ENCODE results near the gene LAMTOR1. TPM values are rescaled to one million over a fixed set of nuclear protein-coding genes. Genes with fewer than 3 reads are reported as not detected.
A peak's percentile ranks its signal among the peaks of the same experiment; 100 is the strongest.
"Not testable (repeated sequence)": the region's sequence is repeated elsewhere in the genome, so short reads cannot be mapped to it uniquely, and the experiment has no call there.

LAMTOR1 gene
- total RNA-seq: 10 to 100 TPM; 50.7 to 52.2 TPM

DNA sequence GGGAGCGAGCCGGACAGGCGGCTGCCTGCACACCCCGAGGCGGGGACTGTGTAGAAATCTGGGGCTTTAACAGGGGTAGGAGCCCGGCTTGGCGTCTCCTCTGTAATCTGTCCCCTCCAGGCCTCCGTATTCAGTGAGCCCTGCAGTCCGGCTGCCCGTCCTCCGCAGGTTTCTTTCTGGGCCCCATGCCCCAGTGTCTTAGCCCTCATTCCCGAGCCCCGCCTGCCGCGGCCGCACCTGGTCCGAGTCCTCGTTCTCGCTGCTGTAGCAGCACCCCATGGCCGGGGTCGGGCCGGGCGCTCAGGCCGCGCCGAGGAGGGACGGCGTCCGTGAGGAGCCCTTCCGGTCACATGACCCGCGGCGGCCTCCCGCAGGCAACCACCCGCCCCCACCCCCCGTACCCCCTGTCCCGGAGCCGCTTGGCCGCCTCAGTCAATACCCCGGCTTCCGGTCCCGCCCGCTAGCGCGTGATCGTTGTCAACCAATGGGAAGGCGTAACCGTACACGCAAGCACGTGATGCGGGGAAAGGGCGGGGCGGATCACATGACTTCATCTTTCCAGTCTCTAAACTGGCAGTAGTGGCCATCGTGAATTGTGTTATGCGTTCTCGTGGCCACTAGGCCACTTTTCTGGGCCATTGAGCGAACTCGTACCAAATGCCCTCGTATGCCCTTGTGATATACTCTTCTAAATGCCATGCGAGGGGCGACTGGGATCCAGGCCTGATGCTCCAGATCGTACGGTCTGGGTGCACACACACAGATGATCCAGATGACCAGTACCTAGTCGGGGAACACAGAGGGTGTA is at the start of gene LAMTOR1:
TSS of gene LAMTOR1 (minus strand) at position 352 of the 808 bp plus-strand sequence. CDS start at position 279, 73 bp downstream.
- ChIA-PET POLR2A (interaction anchor here (0.7 kb wide), 1 partner anchor 175 kb away, joined by 3 read pairs; the partner anchor contains the start of gene XNDC1N), CTCF (interaction anchor here (2.7 to 3.7 kb wide), 2 partner anchors 12 to 77 kb away, joined by 10 to 27 read pairs; no protein-coding TSS in a partner anchor)
- H3K27ac Mint-ChIP-seq: peak within 1 kb of the TSS; percentile 95
- H3K36me3 Mint-ChIP-seq (ENCODE audit: low read depth): peaks cover 12% of the 10 kb centered on the region
- H3K4me1 Mint-ChIP-seq: peaks cover 38% of the 10 kb centered on the region
- intact Hi-C loops (cut with DNase I, micrococcal nuclease): loop anchor here (1.0 to 2.0 kb wide), 9 partner anchors 9 to 331 kb away; partner anchors contain the start of genes ANAPC15 (in 2 of the 2), LRRC51 (in 2 of the 2), NUMA1 (in 2 of the 2) and XNDC1N (in 2 of the 2)
- H3K4me3 Mint-ChIP-seq: peak within 1 kb of the TSS; percentile 97
- no peaks in the 10 kb centered on the region for H3K9me3 Mint-ChIP-seq (ENCODE audit: low read depth)
- peak; percentile 99 for DNase-seq
- H3K27me3 Mint-ChIP-seq: no peaks in the 10 kb centered on the region
- ATAC-seq: peak; percentile 98

DNA sequence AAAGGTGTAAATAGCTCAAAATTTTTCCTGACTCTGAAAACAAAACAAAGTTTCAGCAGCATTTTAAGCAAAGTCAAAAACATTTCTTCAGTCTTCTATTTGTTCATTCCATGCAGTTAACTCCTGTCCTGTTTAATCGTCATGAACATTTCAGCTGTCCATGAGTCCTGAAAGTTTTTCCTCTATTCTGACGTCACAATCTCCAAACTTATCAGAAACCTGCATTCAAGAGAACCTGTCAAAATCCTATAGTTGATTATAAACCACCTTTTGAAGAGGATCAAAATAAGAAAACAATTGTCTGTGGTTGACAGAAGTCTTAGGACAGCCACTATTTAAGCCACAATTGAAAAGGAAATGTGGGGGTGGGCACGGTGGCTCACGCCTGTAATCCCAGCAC is 47.8 kb upstream of the LAMTOR1 start:
- H3K4me3 Mint-ChIP-seq: no peak overlapping the region
- intact Hi-C loops (cut with DNase I, micrococcal nuclease): no loop called here
- no peak overlapping the region for H3K27ac Mint-ChIP-seq
- H3K27me3 Mint-ChIP-seq: peaks cover 4% of the 10 kb centered on the region
- CTCF ChIA-PET: interaction anchor here (0.7 kb wide), 1 partner anchor 125 kb away, joined by 3 read pairs; no protein-coding TSS in a partner anchor
- H3K36me3 Mint-ChIP-seq (ENCODE audit: low read depth): no peaks in the 10 kb centered on the region
- no peak for DNase-seq
- POLR2A ChIA-PET: no interaction called here
- H3K9me3 Mint-ChIP-seq (ENCODE audit: low read depth): no peaks in the 10 kb centered on the region
- no peak for ATAC-seq
- no peaks in the 10 kb centered on the region for H3K4me1 Mint-ChIP-seq

GRCh38 chr11:72146625-72147024 is 43.5 kb upstream of the LAMTOR1 start:
- no peaks in the 10 kb centered on the region for H3K36me3 Mint-ChIP-seq (ENCODE audit: low read depth)
- no peak overlapping the region for H3K27ac Mint-ChIP-seq
- no peak for DNase-seq
- H3K4me3 Mint-ChIP-seq: no peak overlapping the region
- H3K9me3 Mint-ChIP-seq (ENCODE audit: low read depth): no peaks in the 10 kb centered on the region
- intact Hi-C loops (cut with DNase I, micrococcal nuclease): no loop called here
- peaks cover 2% of the 10 kb centered on the region for H3K4me1 Mint-ChIP-seq
- POLR2A ChIA-PET: no interaction called here
- peaks cover 10% of the 10 kb centered on the region for H3K27me3 Mint-ChIP-seq
- ATAC-seq: no peak
- CTCF ChIA-PET: interaction anchor here (0.6 to 1.5 kb wide), 4 partner anchors 10 to 122 kb away, joined by 3 to 4 read pairs (median 3); no protein-coding TSS in a partner anchor

- POLR2A ChIA-PET: interaction anchor here (1.1 kb wide), 1 partner anchor 32 kb away, joined by 3 read pairs; the partner anchor contains the start of gene ANAPC15
- no peaks in the 10 kb centered on the region for H3K36me3 Mint-ChIP-seq (ENCODE audit: low read depth)
- H3K27me3 Mint-ChIP-seq: peaks cover 11% of the 10 kb centered on the region
- intact Hi-C loops (cut with DNase I, micrococcal nuclease): loop anchor here (1.0 to 5.0 kb wide), 5 partner anchors 50 to 168 kb away; partner anchors contain the start of gene INPPL1 (in 1 of the 2)
- no peak for DNase-seq
- no peak overlapping the region for H3K4me3 Mint-ChIP-seq
- no peak for ATAC-seq
- CTCF ChIA-PET: interaction anchor here (0.6 to 3.2 kb wide), 31 partner anchors 8 to 286 kb away, joined by 3 to 40 read pairs (median 5); partner anchors contain the start of gene TOMT
- no peak overlapping the region for H3K27ac Mint-ChIP-seq
- no peaks in the 10 kb centered on the region for H3K9me3 Mint-ChIP-seq (ENCODE audit: low read depth)
- H3K4me1 Mint-ChIP-seq: peaks cover 11% of the 10 kb centered on the region
Observed at GRCh38 chr11:72144807-72145565, 41.9 kb upstream of the LAMTOR1 start.

- ChIA-PET POLR2A (interaction anchor here (0.5 kb wide), 1 partner anchor 1185 kb away, joined by 3 read pairs; no protein-coding TSS in a partner anchor), CTCF (interaction anchor here (1.3 to 3.2 kb wide), 5 partner anchors 13 to 96 kb away, joined by 5 to 19 read pairs (median 12); no protein-coding TSS in a partner anchor)
- H3K36me3 Mint-ChIP-seq (ENCODE audit: low read depth); H3K9me3 Mint-ChIP-seq (ENCODE audit: low read depth); H3K4me3 Mint-ChIP-seq; H3K27ac Mint-ChIP-seq; ATAC-seq; DNase-seq: not testable (repeated sequence)
- H3K4me1 Mint-ChIP-seq: peaks cover 14% of the 10 kb centered on the region
- peaks cover 14% of the 10 kb centered on the region for H3K27me3 Mint-ChIP-seq
- intact Hi-C loops (cut with DNase I, micrococcal nuclease): loop anchor here (5.0 kb wide), 2 partner anchors 80 to 165 kb away; partner anchors contain the start of gene INPPL1 (in 1 of the 2)
Observed at GRCh38 chr11:72142543-72142942, 39.4 kb upstream of the LAMTOR1 start.

GRCh38 chr11:72142086-72142485 is 39.0 kb upstream of the LAMTOR1 start:
- H3K9me3 Mint-ChIP-seq (ENCODE audit: low read depth); H3K27ac Mint-ChIP-seq; POLR2A ChIA-PET; ATAC-seq; DNase-seq; H3K4me3 Mint-ChIP-seq; H3K36me3 Mint-ChIP-seq (ENCODE audit: low read depth): not testable (repeated sequence)
- peaks cover 14% of the 10 kb centered on the region for H3K27me3 Mint-ChIP-seq
- CTCF ChIA-PET: interaction anchor here (1.0 kb wide), 1 partner anchor 165 kb away, joined by 4 read pairs; no protein-coding TSS in a partner anchor
- intact Hi-C loops (cut with DNase I, micrococcal nuclease): loop anchor here (5.0 kb wide), 2 partner anchors 80 to 165 kb away; partner anchors contain the start of gene INPPL1 (in 1 of the 2)
- H3K4me1 Mint-ChIP-seq: peaks cover 14% of the 10 kb centered on the region

- Mint-ChIP-seq H3K4me1 (peaks cover 16% of the 10 kb centered on the region), H3K36me3 (ENCODE audit: low read depth) (no peaks in the 10 kb centered on the region), H3K27me3 (peaks cover 14% of the 10 kb centered on the region), H3K9me3 (ENCODE audit: low read depth) (no peaks in the 10 kb centered on the region), H3K27ac (no peak overlapping the region), H3K4me3 (no peak overlapping the region)
- CTCF ChIA-PET: interaction anchor here (0.6 to 1.4 kb wide), 5 partner anchors 56 to 1097 kb away, joined by 3 to 6 read pairs (median 4); no protein-coding TSS in a partner anchor
- ATAC-seq (peak; percentile 87), DNase-seq (peak; percentile 62)
- intact Hi-C loops (cut with DNase I, micrococcal nuclease): loop anchor here (2.0 to 5.0 kb wide), 4 partner anchors 28 to 164 kb away; partner anchors contain the start of genes ANAPC15 (in 1 of the 2), INPPL1 (in 1 of the 2) and LAMTOR1 (in 1 of the 2)
- POLR2A ChIA-PET: no interaction called here
Observed at GRCh38 chr11:72141066-72141465, 38.0 kb upstream of the LAMTOR1 start.

DNA sequence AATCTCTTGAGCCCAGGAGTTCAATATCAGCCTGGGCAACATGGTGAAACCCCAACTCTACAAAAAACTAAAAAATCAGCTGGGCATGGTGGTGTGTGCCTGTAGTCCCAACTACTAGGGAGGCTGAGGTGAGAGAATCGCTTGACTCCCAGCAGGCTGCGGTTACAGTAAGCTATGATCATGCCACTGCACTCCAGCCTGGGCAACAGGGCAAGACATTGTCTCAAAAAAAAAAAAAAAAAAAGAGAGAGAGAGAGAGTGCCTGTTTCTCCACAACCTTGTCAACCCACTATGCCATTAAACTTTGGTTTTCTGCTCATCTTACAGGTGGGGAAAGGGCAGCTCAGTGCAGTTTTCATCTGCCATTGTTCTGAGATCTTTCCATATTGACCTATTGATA is 37.6 kb upstream of the LAMTOR1 start:
- peak; percentile 21 for ATAC-seq
- intact Hi-C loops (cut with DNase I, micrococcal nuclease): loop anchor here (2.0 to 5.0 kb wide), 4 partner anchors 28 to 163 kb away; partner anchors contain the start of genes ANAPC15 (in 1 of the 2), INPPL1 (in 1 of the 2) and LAMTOR1 (in 1 of the 2)
- ChIA-PET CTCF (interaction anchor here (0.6 to 1.4 kb wide), 4 partner anchors 56 to 1097 kb away, joined by 3 to 6 read pairs (median 4); no protein-coding TSS in a partner anchor), POLR2A (no interaction called here)
- no peak overlapping the region for H3K4me3 Mint-ChIP-seq
- peaks cover 14% of the 10 kb centered on the region for H3K27me3 Mint-ChIP-seq
- H3K27ac Mint-ChIP-seq: no peak overlapping the region
- no peaks in the 10 kb centered on the region for H3K9me3 Mint-ChIP-seq (ENCODE audit: low read depth)
- peaks cover 16% of the 10 kb centered on the region for H3K4me1 Mint-ChIP-seq
- H3K36me3 Mint-ChIP-seq (ENCODE audit: low read depth): no peaks in the 10 kb centered on the region
- DNase-seq: no peak

GRCh38 chr11:72139500-72139899 is 36.4 kb upstream of the LAMTOR1 start:
- POLR2A ChIA-PET: no interaction called here
- Mint-ChIP-seq H3K27me3 (peaks cover 14% of the 10 kb centered on the region), H3K4me3 (no peak overlapping the region), H3K27ac (no peak overlapping the region), H3K4me1 (peaks cover 16% of the 10 kb centered on the region), H3K36me3 (ENCODE audit: low read depth) (no peaks in the 10 kb centered on the region), H3K9me3 (ENCODE audit: low read depth) (no peaks in the 10 kb centered on the region)
- CTCF ChIA-PET: interaction anchor here (1.0 kb wide), 1 partner anchor 151 kb away, joined by 3 read pairs; no protein-coding TSS in a partner anchor
- ATAC-seq: no peak
- no peak for DNase-seq
- intact Hi-C loops (cut with DNase I, micrococcal nuclease): no loop called here

DNA sequence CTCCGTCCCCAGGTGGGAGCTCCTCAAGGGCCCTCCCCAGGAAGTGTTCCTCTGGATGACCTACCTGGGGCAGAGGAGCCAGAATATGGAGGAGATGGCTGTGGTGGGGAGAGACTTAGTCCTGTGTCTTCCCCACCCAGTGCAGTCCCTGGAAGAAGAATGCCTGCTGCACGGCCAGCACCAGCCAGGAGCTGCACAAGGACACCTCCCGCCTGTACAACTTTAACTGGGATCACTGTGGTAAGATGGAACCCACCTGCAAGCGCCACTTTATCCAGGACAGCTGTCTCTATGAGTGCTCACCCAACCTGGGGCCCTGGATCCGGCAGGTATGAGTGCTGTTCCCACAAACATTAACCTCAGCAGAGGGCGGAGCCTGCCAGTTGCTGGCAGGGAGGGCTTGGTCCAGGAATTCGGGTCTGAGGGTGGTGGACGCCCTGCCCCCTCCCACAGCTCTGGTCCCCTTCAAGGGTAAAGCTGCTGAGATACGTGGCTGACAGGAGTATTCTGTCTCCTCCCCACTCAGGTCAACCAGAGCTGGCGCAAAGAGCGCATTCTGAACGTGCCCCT is 35.8 kb upstream of the LAMTOR1 start:
- intact Hi-C loops (cut with DNase I, micrococcal nuclease): no loop called here
- Mint-ChIP-seq H3K4me3 (no peak overlapping the region), H3K27ac (no peak overlapping the region), H3K9me3 (ENCODE audit: low read depth) (no peaks in the 10 kb centered on the region), H3K36me3 (ENCODE audit: low read depth) (no peaks in the 10 kb centered on the region), H3K27me3 (peaks cover 14% of the 10 kb centered on the region), H3K4me1 (peaks cover 16% of the 10 kb centered on the region)
- DNase-seq (no peak), ATAC-seq (no peak)
- POLR2A ChIA-PET: no interaction called here
- CTCF ChIA-PET: interaction anchor here (1.0 kb wide), 1 partner anchor 150 kb away, joined by 3 read pairs; no protein-coding TSS in a partner anchor

All from activated CD4-positive, alpha-beta T cell treated with anti-CD3 and anti-CD28 coated beads for 36 hours (primary cell).